Right lobe of liver (tissue), 4 donors: ENCODE results near the gene PKM.

Source experiments
- POLR2A ChIP-seq: fragments of 450-650 bp; IDR thresholded peaks from one replicate; pipeline ENCODE4 v1.6.1; 2017; ENCODE audit warnings: antibody characterized with exemption, mild to moderate bottlenecking
- TF ChIP-seq, protein P1 (sequence below), 4 donors: fragments of 200-600 bp in 3 of 4; fragments of 450-650 bp in 1 of 4; IDR thresholded peaks; one replicate each; pipeline versions ENCODE4 v1.5.1 to v1.8.0; 2016 to 2022; ENCODE audit warnings: antibody characterized with exemption in 4 of 4, mild to moderate bottlenecking in 2 of 4
- donor health status: DM: no; HTN: no; CAD: no.
- donor health status: DM: no; HTN: no; CAD: no.
- donor health status: DM: no; HTN: yes; CAD: no.

DNA sequence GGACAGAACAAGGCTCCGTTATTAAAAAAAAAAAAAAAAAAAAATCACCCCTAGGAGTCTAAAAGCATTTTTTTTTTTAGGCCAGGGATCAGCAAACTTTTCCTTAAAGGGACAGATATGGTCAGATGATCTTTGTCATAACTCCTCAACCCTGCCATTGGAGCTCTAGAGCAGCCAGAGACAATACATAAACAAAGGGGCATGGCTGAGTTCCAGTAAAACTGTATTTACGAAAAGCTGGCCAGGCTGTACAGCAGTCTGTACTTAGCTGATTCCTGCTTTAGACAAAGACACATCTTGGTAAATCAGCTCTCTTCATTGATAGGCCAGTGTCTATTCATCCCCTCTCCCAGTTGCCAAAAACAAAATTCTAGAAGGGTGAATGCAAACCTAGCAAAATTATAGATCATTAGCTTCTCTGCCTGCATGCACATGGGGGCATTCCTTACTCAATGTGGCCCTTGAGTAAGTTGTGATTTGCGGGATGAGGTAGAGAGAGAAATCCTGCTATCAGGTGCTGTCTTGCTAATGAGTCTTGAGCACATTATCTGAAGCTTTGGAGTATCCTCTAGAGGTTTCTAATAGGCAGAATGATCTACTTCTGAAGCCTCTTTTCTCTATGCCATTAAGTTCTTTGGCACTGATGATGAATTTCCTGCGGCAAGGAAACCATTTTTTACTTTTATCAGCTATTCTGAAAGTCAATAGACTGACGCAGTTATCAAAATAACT lies 77.6 kb downstream of the PKM start:
- no peak for TF ChIP-seq POLR2A
- TF ChIP-seq, protein P1, sequence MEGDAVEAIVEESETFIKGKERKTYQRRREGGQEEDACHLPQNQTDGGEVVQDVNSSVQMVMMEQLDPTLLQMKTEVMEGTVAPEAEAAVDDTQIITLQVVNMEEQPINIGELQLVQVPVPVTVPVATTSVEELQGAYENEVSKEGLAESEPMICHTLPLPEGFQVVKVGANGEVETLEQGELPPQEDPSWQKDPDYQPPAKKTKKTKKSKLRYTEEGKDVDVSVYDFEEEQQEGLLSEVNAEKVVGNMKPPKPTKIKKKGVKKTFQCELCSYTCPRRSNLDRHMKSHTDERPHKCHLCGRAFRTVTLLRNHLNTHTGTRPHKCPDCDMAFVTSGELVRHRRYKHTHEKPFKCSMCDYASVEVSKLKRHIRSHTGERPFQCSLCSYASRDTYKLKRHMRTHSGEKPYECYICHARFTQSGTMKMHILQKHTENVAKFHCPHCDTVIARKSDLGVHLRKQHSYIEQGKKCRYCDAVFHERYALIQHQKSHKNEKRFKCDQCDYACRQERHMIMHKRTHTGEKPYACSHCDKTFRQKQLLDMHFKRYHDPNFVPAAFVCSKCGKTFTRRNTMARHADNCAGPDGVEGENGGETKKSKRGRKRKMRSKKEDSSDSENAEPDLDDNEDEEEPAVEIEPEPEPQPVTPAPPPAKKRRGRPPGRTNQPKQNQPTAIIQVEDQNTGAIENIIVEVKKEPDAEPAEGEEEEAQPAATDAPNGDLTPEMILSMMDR (IDR thresholded peaks at IDR 0.05), result no peak
